Measurements from ENCODE around the gene PCYT1B. TPM values are rescaled to one million over a fixed set of nuclear protein-coding genes. Genes with fewer than 3 reads are reported as not detected.

Gene PCYT1B
- total and polyA plus RNA-seq, 9 donors: 1.3 to 4.8 (median 2.4) TPM

GRCh38 chrX:24692305-24692704 is 45.2 kb upstream of the PCYT1B start:
- Histone ChIP-seq H3K27me3 (no peaks in the 10 kb centered on the region), H3K4me1 (ENCODE audit: insufficient read depth) (no peaks in the 10 kb centered on the region), H3K9me3 (no peaks in the 10 kb centered on the region), H3K4me3 (no peak overlapping the region), H3K36me3 (no peaks in the 10 kb centered on the region), H3K27ac (no peak overlapping the region)
- DNase-seq: no peak
- WGBS, 3 donors: 69 to 73% (median 70%) methylated on average over 4 of the region's 4 CpGs
- intact Hi-C loops (cut with DNase I): no loop called here
- TF ChIP-seq, protein P1, sequence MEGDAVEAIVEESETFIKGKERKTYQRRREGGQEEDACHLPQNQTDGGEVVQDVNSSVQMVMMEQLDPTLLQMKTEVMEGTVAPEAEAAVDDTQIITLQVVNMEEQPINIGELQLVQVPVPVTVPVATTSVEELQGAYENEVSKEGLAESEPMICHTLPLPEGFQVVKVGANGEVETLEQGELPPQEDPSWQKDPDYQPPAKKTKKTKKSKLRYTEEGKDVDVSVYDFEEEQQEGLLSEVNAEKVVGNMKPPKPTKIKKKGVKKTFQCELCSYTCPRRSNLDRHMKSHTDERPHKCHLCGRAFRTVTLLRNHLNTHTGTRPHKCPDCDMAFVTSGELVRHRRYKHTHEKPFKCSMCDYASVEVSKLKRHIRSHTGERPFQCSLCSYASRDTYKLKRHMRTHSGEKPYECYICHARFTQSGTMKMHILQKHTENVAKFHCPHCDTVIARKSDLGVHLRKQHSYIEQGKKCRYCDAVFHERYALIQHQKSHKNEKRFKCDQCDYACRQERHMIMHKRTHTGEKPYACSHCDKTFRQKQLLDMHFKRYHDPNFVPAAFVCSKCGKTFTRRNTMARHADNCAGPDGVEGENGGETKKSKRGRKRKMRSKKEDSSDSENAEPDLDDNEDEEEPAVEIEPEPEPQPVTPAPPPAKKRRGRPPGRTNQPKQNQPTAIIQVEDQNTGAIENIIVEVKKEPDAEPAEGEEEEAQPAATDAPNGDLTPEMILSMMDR (IDR thresholded peaks at IDR 0.05): no peak
- no peak for TF ChIP-seq POLR2A (IDR thresholded peaks at IDR 0.05)
- TF ChIP-seq EP300 (IDR thresholded peaks at IDR 0.05): no peak

DNA sequence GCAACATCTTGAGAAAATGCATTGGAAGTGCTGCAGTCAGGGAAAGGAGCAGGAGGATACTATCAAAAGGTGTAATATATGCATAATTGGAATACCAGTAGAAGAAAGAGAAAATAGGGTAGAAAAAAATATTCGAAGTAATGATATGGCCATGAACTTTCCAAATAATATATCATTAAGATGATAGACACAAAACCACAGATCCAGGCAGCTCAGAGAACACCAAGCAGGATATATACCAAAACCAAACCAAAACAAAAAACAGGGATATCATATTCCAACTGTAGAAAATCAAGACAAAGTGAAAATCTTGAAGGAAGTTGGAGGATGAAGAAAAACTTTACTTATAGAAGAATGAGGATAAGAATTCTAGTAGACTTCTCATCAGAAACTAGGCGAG is 36.9 kb upstream of the PCYT1B start:
- H3K4me1 ChIP-seq (ENCODE audit: insufficient read depth): no peaks in the 10 kb centered on the region
- H3K27me3 ChIP-seq: no peaks in the 10 kb centered on the region
- DNase-seq: no peak
- no peak for TF ChIP-seq EP300 (IDR thresholded peaks at IDR 0.05)
- no peak for TF ChIP-seq POLR2A (IDR thresholded peaks at IDR 0.05)
- TF ChIP-seq, protein P1 (IDR thresholded peaks at IDR 0.05): no peak
- H3K9me3 ChIP-seq: no peaks in the 10 kb centered on the region
- intact Hi-C loops (cut with DNase I): no loop called here
- WGBS, 3 donors: 64 to 74% (median 74%) methylated on average over 2 of the region's 2 CpGs
- no peak overlapping the region for H3K4me3 ChIP-seq
- H3K36me3 ChIP-seq: no peaks in the 10 kb centered on the region
- H3K27ac ChIP-seq: no peak overlapping the region

DNA sequence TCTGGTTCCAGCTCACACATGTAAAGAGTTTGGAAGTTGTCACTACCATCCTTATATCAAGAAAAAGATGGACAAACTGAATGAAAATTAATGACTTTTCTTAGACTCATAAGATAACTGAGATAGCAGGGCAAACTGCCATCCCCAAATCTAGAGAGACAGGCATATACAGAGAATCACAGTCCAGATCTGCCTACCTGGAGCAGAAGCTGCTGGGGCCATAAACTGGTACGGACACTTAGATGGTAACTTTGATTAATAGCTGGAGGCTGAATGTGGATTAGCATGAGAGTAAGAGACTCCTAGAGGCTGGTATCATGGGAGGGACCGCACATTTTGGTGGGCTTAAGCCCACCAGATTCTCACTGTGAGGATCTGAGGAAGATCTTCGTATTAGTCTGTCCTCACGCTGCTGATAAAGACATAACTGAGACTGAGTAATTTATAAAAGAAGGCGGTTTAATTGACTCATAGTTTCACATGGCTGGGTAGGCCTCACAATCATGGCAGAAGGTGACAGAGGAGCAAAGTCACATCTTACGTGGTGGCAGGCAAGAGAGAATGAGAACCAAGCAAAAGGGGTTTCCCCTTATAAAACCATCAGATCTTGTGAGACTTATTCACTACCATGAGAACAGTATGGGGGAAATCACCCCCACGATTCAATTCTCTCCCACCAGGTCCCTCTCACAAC is 35.7 kb upstream of the PCYT1B start:
- H3K9me3 ChIP-seq: no peaks in the 10 kb centered on the region
- intact Hi-C loops (cut with DNase I): no loop called here
- no peak overlapping the region for H3K4me3 ChIP-seq
- no peaks in the 10 kb centered on the region for H3K4me1 ChIP-seq (ENCODE audit: insufficient read depth)
- H3K27me3 ChIP-seq: no peaks in the 10 kb centered on the region
- WGBS, 3 donors: 76 to 88% (median 82%) methylated on average over 7 of the region's 7 CpGs
- no peaks in the 10 kb centered on the region for H3K36me3 ChIP-seq
- H3K27ac ChIP-seq: no peak overlapping the region
- TF ChIP-seq, protein P1 (IDR thresholded peaks at IDR 0.05): no peak
- TF ChIP-seq POLR2A (IDR thresholded peaks at IDR 0.05) (no peak), EP300 (IDR thresholded peaks at IDR 0.05) (no peak)
- DNase-seq: no peak

DNA sequence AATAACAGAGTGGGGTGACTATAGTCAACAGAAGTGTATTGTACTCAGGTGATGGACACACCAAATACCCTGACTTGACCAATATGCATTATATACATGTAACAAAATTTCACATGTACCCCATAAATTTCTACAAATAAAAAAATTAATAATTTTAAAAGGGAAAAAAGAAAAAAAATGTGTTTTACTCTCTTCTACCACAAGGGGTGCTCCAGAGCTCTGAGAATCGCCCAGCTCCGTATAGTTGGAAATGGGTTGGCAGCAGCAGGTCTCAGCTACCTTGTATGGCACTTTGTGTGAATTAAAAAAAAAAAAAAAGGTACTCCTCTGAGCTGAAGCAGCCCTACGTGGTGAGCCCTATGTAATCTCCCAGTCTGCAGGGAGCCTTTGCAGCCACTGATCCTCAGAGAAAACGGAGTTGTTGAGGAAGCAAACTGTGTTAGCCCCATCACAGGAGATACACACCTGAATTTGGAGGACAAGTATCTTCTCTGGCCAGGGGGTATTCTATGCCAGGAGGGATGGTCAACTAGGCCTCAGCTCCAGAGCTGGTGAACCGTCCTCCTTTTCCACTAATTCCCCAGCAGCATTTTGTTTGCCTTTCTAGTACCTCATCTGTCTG is 29.4 kb upstream of the PCYT1B start:
- Histone ChIP-seq H3K27me3 (no peaks in the 10 kb centered on the region), H3K36me3 (no peaks in the 10 kb centered on the region), H3K4me3 (no peak overlapping the region), H3K27ac (no peak overlapping the region), H3K4me1 (ENCODE audit: insufficient read depth) (no peaks in the 10 kb centered on the region), H3K9me3 (no peaks in the 10 kb centered on the region)
- WGBS, 3 donors: 29 to 31% (median 30%) methylated on average over 5 of the region's 5 CpGs
- no peak for TF ChIP-seq POLR2A (IDR thresholded peaks at IDR 0.05)
- TF ChIP-seq, protein P1 (IDR thresholded peaks at IDR 0.05): no peak
- no peak for TF ChIP-seq EP300 (IDR thresholded peaks at IDR 0.05)
- DNase-seq: no peak
- intact Hi-C loops (cut with DNase I): no loop called here

All from ovary (tissue), 9 donors.